DOHH2 (cell line): ENCODE results near the gene CCDC40.

ENCODE experiments used
- EZH2phosphoT487 ChIP-seq: fragments of 200-600 bp; sonication (generic); IDR thresholded peaks from 2 replicates; pipeline ENCODE4 v1.6.1; 2017; ENCODE audit warnings: borderline replicate concordance, mild to moderate bottlenecking, antibody characterized with exemption, low read length, moderate library complexity, mixed read lengths
- TF ChIP-seq, protein P1 (sequence below): fragments of 200-600 bp; sonication (generic); IDR thresholded peaks from one replicate; pipeline ENCODE4 v1.5.1; 2014; ENCODE audit warnings: antibody characterized with exemption, mild to moderate bottlenecking, low read depth, low read length; ENCODE audit not compliant: poor library complexity, severe bottlenecking

DNA sequence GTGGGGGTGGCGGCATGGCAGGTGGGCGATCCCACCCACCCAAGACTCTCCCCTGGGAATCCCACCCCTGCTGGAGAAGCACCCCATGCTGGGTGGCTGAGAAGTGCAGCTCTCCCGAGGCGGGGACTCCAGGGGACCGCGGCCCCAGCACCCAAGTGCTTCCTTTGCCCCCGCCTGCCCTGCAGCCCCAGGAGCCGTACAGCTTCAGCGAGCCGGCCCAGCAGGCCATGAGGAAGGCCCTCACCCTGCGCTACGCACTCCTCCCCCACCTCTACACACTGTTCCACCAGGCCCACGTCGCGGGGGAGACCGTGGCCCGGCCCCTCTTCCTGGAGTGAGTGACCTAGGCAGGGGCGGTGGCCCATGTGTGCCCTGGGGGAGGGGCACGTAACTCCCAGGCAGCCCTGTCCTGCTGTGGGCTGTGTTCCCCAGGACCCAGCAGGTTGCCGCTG lies 76.6 kb downstream of the CCDC40 start:
- TF ChIP-seq, protein P1, sequence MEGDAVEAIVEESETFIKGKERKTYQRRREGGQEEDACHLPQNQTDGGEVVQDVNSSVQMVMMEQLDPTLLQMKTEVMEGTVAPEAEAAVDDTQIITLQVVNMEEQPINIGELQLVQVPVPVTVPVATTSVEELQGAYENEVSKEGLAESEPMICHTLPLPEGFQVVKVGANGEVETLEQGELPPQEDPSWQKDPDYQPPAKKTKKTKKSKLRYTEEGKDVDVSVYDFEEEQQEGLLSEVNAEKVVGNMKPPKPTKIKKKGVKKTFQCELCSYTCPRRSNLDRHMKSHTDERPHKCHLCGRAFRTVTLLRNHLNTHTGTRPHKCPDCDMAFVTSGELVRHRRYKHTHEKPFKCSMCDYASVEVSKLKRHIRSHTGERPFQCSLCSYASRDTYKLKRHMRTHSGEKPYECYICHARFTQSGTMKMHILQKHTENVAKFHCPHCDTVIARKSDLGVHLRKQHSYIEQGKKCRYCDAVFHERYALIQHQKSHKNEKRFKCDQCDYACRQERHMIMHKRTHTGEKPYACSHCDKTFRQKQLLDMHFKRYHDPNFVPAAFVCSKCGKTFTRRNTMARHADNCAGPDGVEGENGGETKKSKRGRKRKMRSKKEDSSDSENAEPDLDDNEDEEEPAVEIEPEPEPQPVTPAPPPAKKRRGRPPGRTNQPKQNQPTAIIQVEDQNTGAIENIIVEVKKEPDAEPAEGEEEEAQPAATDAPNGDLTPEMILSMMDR, result no peak
- TF ChIP-seq EZH2phosphoT487, result no peak
